Spleen (tissue), 7 donors: ENCODE data around the gene ZBTB44.

ENCODE experiments used
- POLR2A ChIP-seq, 3 donors: fragments of 450-650 bp; IDR thresholded peaks; one replicate each; pipeline ENCODE4 v1.5.1; 2017; ENCODE audit warnings: antibody characterized with exemption in 3 of 3, mild to moderate bottlenecking in 1 of 3
- POLR2AphosphoS5 ChIP-seq, 3 donors: sonication (generic); formaldehyde crosslinking; IDR thresholded peaks; one replicate each; pipeline ENCODE4 v1.5.1; 2017; ENCODE audit warnings: antibody characterized with exemption in 3 of 3
- TF ChIP-seq, protein P1 (sequence below), 11 experiments: fragments of 200-600 bp in 7 of 11; fragments of 450-650 bp in 4 of 11; sonication (generic) in 4 of 11; IDR thresholded peaks in 8 of 11; conservative IDR thresholded peaks in 3 of 11; 1 replicate in 7 of 11; 2 replicates in 4 of 11; pipeline versions ENCODE4 v1.4.0 to v1.8.0; 2016 to 2021; ENCODE audit warnings: antibody characterized with exemption in 11 of 11, inconsistent platforms in 4 of 11, mild to moderate bottlenecking in 1 of 11
- donor health status: DM: no; HTN: no; CAD: no; lungs with moderate emphysema.
- donor health status: DM: no; HTN: no; CAD: no.
- donor health status: DM: no; HTN: no; CAD: no.

DNA sequence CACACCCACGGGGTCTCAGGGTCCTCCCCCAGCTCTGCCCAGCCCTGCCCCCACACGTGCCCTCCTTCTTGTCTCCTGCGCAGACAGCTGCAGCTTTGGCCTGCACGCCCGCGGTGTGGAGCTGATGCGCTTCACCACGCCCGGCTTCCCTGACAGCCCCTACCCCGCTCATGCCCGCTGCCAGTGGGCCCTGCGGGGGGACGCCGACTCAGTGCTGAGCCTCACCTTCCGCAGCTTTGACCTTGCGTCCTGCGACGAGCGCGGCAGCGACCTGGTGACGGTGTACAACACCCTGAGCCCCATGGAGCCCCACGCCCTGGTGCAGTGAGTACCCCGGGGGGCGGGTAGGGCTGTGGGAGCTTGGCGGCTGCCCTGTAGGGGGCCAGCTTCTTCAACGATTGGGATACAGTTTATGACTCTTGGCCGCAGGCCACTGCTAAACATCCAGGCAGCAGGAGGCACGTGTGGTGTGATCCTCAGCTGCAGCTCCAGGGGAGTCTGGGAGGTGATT lies 124.3 kb downstream of the ZBTB44 start:
- TF ChIP-seq POLR2AphosphoS5 (IDR thresholded peaks at IDR 0.05) = no peak
- TF ChIP-seq, protein P1, sequence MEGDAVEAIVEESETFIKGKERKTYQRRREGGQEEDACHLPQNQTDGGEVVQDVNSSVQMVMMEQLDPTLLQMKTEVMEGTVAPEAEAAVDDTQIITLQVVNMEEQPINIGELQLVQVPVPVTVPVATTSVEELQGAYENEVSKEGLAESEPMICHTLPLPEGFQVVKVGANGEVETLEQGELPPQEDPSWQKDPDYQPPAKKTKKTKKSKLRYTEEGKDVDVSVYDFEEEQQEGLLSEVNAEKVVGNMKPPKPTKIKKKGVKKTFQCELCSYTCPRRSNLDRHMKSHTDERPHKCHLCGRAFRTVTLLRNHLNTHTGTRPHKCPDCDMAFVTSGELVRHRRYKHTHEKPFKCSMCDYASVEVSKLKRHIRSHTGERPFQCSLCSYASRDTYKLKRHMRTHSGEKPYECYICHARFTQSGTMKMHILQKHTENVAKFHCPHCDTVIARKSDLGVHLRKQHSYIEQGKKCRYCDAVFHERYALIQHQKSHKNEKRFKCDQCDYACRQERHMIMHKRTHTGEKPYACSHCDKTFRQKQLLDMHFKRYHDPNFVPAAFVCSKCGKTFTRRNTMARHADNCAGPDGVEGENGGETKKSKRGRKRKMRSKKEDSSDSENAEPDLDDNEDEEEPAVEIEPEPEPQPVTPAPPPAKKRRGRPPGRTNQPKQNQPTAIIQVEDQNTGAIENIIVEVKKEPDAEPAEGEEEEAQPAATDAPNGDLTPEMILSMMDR (IDR thresholded peaks at IDR 0.05 in 8 of 11, conservative IDR thresholded peaks at IDR 0.05 in 3 of 11) = no peak
- no peak for TF ChIP-seq POLR2A (IDR thresholded peaks at IDR 0.05)
